A673 (cell line): ENCODE results near the gene PKNOX2. TPM values are rescaled to one million over a fixed set of nuclear protein-coding genes. Genes with fewer than 3 reads are reported as not detected.

Source experiments
- BruUV-seq: library from RNA; stranded (reverse); fragments of 400-500 nt; replicated peaks from 2 replicates; lab custom pipeline; 2021; lab: Mats Ljungman, UMichigan
- CTCF ChIA-PET: fragments of 300-600 bp; sonication (Branson Sonifier 250); formaldehyde crosslinking; loops from one replicate; lab custom pipeline; 2022; ENCODE audit warnings: antibody characterized with exemption; lab: Charles Lee
- POLR2A ChIA-PET: fragments of 300-600 bp; sonication (Branson Sonifier 250); formaldehyde crosslinking; loops from one replicate; lab custom pipeline; 2022; ENCODE audit warnings: antibody characterized with exemption; ENCODE audit not compliant: low non-redundant PET; lab: Charles Lee
- DNase-seq: peaks from one replicate; pipeline ENCODE4 v3.0.0-alpha.2; 2015; ENCODE audit warnings: low spot score
- H3K27ac ChIP-seq: fragments of 200-600 bp; sonication (generic); 2 replicates; pipeline ENCODE4 v1.5.1; 2016; ENCODE audit warnings: mixed run types, low read depth, mild to moderate bottlenecking, mixed read lengths, antibody characterized with exemption, low read length; ENCODE audit not compliant: poor library complexity, severe bottlenecking
- H3K27me3 ChIP-seq: fragments of 200-600 bp; sonication (generic); replicated peaks from 2 replicates; pipeline ENCODE4 v1.6.1; 2017; ENCODE audit warnings: mixed run types, low read depth, mild to moderate bottlenecking, mixed read lengths, antibody characterized with exemption, low read length; ENCODE audit not compliant: insufficient read depth, poor library complexity
- H3K36me3 ChIP-seq: fragments of 200-600 bp; sonication (generic); 2 replicates; pipeline ENCODE4 v1.6.1; 2016; ENCODE audit warnings: mixed run types, mild to moderate bottlenecking, mixed read lengths, antibody characterized with exemption, low read length; ENCODE audit not compliant: insufficient read depth, poor library complexity, severe bottlenecking
- H3K4me1 ChIP-seq: fragments of 200-600 bp; sonication (generic); 2 replicates; pipeline ENCODE4 v1.6.1; 2017; ENCODE audit warnings: mixed run types, mild to moderate bottlenecking, mixed read lengths, antibody characterized with exemption, low read length; ENCODE audit not compliant: insufficient read depth, poor library complexity, severe bottlenecking
- H3K4me3 ChIP-seq: fragments of 200-600 bp; sonication (generic); 2 replicates; pipeline ENCODE4 v1.5.1; 2016; ENCODE audit warnings: low read depth, mixed run types, mild to moderate bottlenecking, mixed read lengths, low read length; ENCODE audit not compliant: poor library complexity, severe bottlenecking
- H3K9me3 ChIP-seq: fragments of 200-600 bp; sonication (generic); 2 replicates; pipeline ENCODE4 v1.6.1; 2016; ENCODE audit warnings: mixed run types, low read depth, mild to moderate bottlenecking, mixed read lengths, antibody characterized with exemption, low read length; ENCODE audit not compliant: poor library complexity, severe bottlenecking
- CTCF ChIP-seq: fragments of 300-800, 200-600 bp; sonication (generic); conservative IDR thresholded peaks from 2 replicates; pipeline ENCODE4 v1.5.1; 2017; ENCODE audit warnings: low read depth, mild to moderate bottlenecking, antibody characterized with exemption, low read length, moderate library complexity, mixed read lengths
- EZH2 ChIP-seq: fragments of 200-600 bp; sonication (generic); IDR thresholded peaks from 2 replicates; pipeline ENCODE4 v1.6.1; 2017; ENCODE audit warnings: borderline replicate concordance, low read depth, mild to moderate bottlenecking, mixed read lengths, antibody characterized with exemption, low read length; ENCODE audit not compliant: poor library complexity, severe bottlenecking
- intact Hi-C: fragments of 100-400 bp; cut with micrococcal nuclease; formaldehyde crosslinking; loops from one replicate; pipeline ENCODE4 v1.10.0; 2022; ENCODE audit not compliant: unreplicated experiment
- total RNA-seq: library from RNA; stranded (reverse); gene quantifications from 2 replicates; pipeline ENCODE4 v1.2.3, GENCODE V29; 2021

Gene PKNOX2
- total RNA-seq, 1 experiment from 2014 or later, result 1.1 TPM

DNA sequence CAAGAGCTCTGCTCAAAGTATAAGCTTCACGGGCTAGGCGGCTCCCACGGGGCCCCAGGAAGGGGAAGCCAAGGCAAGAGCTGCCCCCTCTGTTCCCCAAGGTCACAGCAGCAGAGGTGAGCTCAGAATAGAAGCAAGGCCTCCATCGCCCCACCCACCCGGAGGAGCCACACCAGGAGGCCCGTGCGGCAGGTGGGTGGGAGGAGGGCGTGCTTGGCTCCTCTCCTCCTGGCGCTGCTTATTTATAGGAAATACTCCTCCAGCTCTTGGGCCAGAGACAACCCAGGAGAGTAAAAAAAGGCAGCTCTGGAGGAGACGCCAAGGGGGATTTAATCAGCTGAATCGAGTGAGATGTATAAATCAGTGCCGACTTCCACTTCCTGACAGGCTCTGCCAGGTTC is 243.8 kb downstream of the PKNOX2 start:
- no TSS peak for BruUV-seq
- no peaks in the 10 kb centered on the region for H3K36me3 ChIP-seq
- no peak overlapping the region for H3K27ac ChIP-seq
- CTCF ChIA-PET, result interaction anchor here (0.7 to 2.0 kb wide), 2 partner anchors 63 to 249 kb away, joined by 3 to 4 read pairs; no protein-coding TSS in a partner anchor
- H3K4me3 ChIP-seq, result no peak overlapping the region
- no peaks in the 10 kb centered on the region for H3K9me3 ChIP-seq
- no peak for DNase-seq
- H3K4me1 ChIP-seq, result no peaks in the 10 kb centered on the region
- peaks cover 14% of the 10 kb centered on the region for H3K27me3 ChIP-seq
- intact Hi-C loops, result no loop called here
- POLR2A ChIA-PET, result no interaction called here
- TF ChIP-seq EZH2 (no peak), CTCF (no peak)

GRCh38 chr11:125410091-125410490 is 245.5 kb downstream of the PKNOX2 start:
- Histone ChIP-seq H3K4me3 (no peak overlapping the region), H3K9me3 (no peaks in the 10 kb centered on the region), H3K36me3 (no peaks in the 10 kb centered on the region), H3K27ac (no peak overlapping the region), H3K27me3 (peaks cover 14% of the 10 kb centered on the region), H3K4me1 (no peaks in the 10 kb centered on the region)
- peak; percentile 53 for DNase-seq
- intact Hi-C loops, result no loop called here
- POLR2A ChIA-PET, result no interaction called here
- CTCF ChIA-PET, result interaction anchor here (0.7 kb wide), 1 partner anchor 31 kb away, joined by 3 read pairs; no protein-coding TSS in a partner anchor
- no peak for TF ChIP-seq EZH2
- no peak for TF ChIP-seq CTCF
- no TSS peak for BruUV-seq

DNA sequence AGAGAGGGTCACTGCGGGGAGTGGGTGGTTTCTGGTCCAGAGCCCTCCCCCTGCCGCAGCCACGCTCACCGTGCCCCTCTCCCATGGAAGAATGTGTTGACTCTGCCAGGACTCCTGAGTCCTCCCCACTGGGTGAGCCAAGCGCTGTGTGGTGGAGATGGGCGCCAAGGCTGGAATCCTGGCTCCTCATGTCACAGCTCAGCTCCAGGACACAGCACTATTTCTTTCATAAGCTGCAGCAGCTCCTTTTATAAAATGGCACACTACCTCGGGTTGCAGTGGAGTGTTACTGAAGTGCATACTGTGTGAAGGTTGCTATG is 247.6 kb downstream of the PKNOX2 start:
- H3K27me3 ChIP-seq, result no peaks in the 10 kb centered on the region
- H3K4me1 ChIP-seq, result no peaks in the 10 kb centered on the region
- no peak for TF ChIP-seq EZH2
- TF ChIP-seq CTCF, result no peak
- no peak overlapping the region for H3K27ac ChIP-seq
- DNase-seq, result no peak
- BruUV-seq, result no TSS peak
- CTCF ChIA-PET, result no interaction called here
- intact Hi-C loops, result no loop called here
- H3K36me3 ChIP-seq, result no peaks in the 10 kb centered on the region
- no peaks in the 10 kb centered on the region for H3K9me3 ChIP-seq
- H3K4me3 ChIP-seq, result no peak overlapping the region
- POLR2A ChIA-PET, result no interaction called here
